GM18870 (cell line): Measurements from ENCODE around the gene BRDT.

ENCODE experiments used
- ATAC-seq: cut with Tn5 transposase; IDR thresholded peaks from one replicate; pipeline ENCODE4 v1.9.1; 2021; ENCODE audit warnings: moderate library complexity; ENCODE audit not compliant: unreplicated experiment

BRDT gene

DNA sequence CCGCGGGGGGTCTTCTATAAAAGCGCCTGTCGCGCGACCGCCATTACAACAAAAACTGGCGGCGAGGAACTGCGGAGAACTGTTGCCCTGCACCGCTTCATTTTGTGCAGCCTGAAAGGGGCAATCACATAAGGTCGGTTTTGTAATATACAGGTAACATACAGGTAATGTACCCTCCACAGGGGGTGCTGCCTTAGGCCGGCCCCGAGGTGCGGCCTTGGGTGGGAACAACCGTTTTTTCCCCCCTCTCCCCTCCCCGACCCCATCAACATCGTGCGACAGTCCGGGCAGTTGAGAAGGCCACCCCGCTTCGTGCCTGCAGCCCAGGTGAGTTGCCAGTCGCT is at the start of gene BRDT:
TSS of gene BRDT (plus strand) at position 46 of the 344 bp plus-strand sequence. CDS start 13,354 bp downstream, outside the sequence.
- ATAC-seq: no peak

GRCh38 chr1:91900562-91900961 is 48.6 kb upstream of the BRDT start:
- ATAC-seq: no peak

GRCh38 chr1:91901231-91901630 is 48.0 kb upstream of the BRDT start:
- no peak for ATAC-seq

GRCh38 chr1:91912266-91912665 is 36.9 kb upstream of the BRDT start:
- ATAC-seq: no peak

DNA sequence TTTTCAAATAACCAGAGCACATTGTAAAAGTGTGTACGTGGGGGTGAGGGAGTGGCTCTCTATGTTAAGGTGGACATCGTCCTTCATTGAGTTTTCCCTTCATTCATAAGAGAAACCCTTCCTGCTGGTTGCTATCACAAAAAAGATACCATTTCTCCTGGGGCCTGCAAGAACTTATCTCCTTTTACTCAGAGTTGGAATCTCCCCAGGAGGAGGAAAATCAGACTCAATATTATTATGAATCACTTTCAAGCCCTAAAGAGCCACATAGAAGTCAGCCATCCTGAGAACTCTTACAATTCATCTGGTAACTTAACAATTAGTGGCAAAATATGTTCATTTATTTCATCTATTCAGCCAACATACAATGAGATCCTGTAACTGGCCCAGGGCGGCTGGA is 36.2 kb upstream of the BRDT start:
- ATAC-seq: no peak

DNA sequence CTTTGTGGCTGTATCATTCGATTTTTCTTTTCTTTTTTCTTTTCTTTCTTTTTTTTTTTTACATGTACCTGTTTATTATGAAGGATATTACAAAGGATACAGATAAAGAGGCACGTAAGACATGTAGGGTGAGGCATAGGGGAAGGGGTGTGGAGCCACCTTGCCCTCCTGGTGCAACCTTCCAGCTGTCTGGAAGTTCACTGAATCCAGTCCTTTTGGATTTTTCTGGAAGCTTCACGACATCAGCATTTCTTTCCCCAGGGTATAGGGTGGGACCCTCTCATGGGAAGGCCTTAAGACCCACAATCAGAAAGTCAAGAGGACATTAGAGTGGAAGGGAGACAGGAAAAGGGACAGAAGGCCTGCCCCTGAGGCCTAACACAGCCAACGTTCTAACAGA is 33.2 kb upstream of the BRDT start:
- no peak for ATAC-seq

GRCh38 chr1:91916811-91917460 is 32.3 kb upstream of the BRDT start:
- ATAC-seq: no peak

- ATAC-seq: no peak
These were observed 29.2 kb upstream of the BRDT start for GRCh38 chr1:91919962-91920361.

GRCh38 chr1:91924146-91924545 is 25.1 kb upstream of the BRDT start:
- ATAC-seq: no peak

DNA sequence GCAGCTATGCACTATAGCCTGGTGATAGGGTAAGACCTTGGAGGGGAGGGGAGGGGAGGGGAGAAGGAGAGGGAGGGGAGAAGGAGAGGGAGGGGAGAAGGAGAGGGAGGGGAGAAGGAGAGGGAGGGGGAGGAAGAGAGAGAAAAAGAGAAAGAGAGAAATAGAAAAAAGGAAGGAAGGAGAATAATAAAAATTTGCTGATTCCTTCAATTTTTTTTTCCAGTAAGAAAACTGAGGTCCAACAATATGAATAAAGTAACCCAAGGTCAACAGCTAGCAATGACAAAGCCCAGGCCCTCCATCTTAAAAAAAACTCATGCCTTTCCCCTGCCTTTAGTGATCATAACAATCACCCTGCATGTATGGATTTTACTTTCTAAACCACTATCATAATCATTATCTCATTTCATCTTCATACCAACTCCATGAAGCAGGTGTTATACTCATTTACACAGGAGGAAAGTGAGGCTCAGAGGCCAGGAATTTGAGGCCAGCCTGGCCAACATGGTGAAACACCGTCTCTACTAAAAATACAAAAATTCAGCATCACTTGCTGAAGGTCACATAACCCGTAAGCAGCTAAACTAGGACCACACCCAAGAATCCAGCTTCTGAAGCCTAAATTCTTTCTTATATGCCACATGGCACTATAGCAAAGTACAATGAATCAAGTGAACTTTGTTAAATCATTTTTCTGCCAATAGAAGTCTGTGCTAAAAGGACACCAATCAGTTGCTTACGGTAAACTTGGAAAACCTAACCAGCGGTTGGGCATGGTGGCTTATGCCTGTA is 23.4 kb upstream of the BRDT start:
- no peak for ATAC-seq

- ATAC-seq: no peak
These were observed 21.2 kb upstream of the BRDT start for GRCh38 chr1:91928026-91928425.

DNA sequence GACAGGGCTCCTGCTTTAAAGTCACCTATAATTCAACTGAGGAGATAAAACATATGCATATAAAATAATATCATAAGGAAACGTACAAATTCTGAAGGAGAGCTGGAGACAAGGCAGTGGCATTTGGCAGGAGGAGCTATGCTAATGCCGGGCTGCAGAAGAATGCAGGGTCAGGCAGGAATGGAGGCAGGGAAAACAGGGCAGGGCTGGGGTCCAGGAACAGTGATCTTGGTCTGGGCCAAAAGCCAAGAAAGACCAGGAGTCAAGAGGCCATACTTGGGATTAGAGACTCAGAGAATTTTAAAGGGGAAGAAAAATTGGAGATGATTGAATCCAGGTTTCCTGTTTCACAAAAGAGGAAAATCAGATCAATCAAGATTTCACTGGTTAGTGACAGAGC is 20.0 kb upstream of the BRDT start:
- ATAC-seq: no peak

DNA sequence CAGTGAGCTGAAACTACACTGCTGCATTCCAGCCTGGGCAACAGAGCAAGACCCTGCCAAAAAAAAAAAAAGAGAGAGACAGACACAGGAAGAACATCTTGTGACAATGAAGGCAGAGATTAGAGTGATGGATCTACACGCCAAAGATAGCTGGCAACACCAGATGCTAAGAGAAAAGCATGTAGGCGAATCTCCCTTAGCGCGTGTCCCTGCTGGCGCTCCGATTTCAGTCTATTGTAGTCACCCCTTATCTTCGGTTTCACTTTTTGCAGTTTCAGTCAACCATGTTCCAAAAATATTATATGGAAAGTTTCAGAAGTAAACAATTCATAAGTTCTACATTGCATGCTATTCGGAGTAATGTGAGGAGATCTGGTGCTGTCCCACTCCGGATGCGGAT is 11.6 kb upstream of the BRDT start:
- ATAC-seq: no peak

DNA sequence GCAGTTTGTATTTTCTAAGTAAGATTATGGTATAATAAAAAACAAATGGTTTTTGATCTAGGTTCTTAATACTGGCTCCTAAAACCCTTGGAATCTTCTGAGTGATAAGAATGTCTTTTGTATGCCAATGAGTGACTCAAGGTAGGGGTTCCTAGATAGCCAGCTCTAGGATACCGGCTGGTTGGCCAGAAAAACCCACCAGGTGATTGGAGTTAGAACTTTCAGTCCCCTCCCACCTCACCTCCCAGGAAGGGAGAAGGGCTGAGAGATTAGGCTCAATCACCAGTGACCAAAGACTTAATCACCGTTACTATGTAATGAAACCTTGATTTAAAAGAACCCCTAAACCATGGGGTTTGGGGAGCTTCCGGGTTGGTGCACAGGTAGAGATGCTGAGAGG is 8.7 kb upstream of the BRDT start:
- no peak for ATAC-seq

- ATAC-seq: no peak
These were observed 5.1 kb upstream of the BRDT start for GRCh38 chr1:91944087-91944486.

GRCh38 chr1:91948097-91948496 is 1.1 kb upstream of the BRDT start:
- ATAC-seq: peak; percentile 82

DNA sequence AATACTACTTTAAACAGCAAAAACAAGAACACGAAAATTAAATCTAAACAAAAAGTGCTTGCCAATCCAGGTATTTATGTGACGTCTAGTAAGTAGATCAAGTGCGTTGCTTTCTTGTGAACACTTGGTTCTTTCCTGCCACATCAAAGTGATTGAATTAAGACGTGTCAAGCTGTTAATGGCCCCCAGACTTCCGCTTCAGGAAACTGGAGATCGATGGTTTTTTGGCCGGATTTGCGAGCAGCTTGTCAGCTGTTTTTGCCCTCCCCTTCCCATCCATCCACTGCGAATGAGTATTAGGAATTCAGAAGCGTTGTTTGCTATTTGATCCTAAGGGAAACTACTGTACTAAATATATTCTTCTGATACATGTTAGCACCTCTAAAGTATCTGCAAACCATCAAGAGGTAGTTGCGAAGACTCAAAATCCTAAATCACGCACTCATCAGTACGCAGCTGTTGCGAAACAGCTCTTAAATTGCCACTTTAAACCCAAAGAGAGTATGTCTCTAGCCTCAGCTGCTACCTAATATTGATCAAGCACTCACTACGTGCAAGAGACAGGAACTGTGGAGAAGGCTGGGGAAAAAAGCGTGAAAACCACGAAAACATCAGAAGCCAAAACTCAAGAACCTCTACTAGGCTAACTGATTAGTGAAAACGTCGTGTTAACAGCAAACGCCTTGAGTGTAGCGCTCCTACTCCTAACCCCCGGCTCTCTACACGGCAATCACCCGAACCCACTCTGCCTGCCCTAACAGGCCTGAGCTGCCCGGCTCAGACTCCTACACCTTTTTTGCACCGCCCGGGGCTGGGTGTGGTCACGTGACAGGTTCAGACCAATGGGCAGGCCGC is 473 bp upstream of the BRDT start:
- no peak for ATAC-seq

GRCh38 chr1:91952187-91952586 is 3.0 kb downstream of the BRDT start:
- ATAC-seq: no peak

GRCh38 chr1:91958926-91959325 is 9.7 kb downstream of the BRDT start:
- ATAC-seq: no peak

DNA sequence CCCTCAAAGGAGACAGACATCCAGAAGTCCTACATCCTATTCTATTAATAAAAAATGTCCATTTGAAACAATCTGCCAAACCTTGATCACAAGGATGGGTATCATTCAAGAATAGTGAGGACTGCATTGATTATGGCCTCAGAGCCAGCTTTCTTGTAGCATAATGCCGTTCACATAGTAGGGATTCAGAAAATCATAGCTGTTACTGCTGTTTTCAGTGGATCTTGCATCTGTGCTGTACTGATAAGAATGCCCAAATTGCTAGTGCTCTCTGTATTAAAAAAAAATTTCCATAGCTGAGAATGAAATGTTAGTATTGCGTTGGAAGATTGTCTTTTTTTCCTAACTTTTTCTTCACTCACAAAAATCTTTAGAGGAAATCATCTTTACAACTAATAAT is 19.1 kb downstream of the BRDT start:
- ATAC-seq: no peak

GRCh38 chr1:91979383-91979782 is 30.2 kb downstream of the BRDT start:
- no peak for ATAC-seq

DNA sequence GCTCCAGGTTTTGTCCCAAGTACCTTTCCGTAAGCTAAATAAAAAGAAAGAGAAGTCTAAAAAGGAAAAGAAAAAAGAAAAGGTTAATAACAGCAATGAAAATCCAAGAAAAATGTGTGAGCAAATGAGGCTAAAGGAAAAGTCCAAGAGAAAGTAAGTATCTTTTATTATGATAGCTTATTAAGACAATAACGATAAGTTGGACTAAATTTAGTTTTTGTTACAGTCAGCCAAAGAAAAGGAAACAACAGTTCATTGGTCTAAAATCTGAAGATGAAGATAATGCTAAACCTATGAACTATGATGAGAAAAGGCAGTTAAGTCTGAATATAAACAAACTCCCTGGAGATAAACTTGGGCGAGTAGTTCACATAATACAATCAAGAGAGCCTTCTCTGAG is 31.5 kb downstream of the BRDT start:
- ATAC-seq: no peak
